ENCODE measurements around the gene DEPDC5. TPM values are rescaled to one million over a fixed set of nuclear protein-coding genes. Genes with fewer than 3 reads are reported as not detected.

The DEPDC5 gene
- total RNA-seq, 4 donors from 2014 or later = 11.7 to 15.4 (median 13.3) TPM

DNA sequence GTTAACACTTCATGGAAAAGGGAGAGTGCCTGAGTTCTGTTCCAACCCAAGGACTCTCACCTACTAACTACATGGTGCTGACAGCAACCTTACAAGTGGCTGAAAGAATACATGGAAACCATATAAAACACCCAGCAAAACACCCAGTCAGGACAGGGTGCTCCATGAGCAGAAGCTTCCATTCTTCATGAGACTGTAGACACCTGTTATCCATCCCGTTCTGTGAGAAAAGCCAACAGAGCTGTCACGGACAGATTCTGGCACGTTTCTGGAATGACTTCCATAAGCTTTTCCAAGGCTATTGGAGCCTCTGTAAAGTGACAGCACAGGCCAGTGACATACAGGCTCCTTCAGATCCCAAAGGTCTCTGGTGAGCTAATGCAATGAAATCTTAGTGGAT, 27.1 kb upstream of the DEPDC5 start:
- TF ChIP-seq POLR2A (IDR thresholded peaks at IDR 0.05) = no peak
- TF ChIP-seq, protein P1, sequence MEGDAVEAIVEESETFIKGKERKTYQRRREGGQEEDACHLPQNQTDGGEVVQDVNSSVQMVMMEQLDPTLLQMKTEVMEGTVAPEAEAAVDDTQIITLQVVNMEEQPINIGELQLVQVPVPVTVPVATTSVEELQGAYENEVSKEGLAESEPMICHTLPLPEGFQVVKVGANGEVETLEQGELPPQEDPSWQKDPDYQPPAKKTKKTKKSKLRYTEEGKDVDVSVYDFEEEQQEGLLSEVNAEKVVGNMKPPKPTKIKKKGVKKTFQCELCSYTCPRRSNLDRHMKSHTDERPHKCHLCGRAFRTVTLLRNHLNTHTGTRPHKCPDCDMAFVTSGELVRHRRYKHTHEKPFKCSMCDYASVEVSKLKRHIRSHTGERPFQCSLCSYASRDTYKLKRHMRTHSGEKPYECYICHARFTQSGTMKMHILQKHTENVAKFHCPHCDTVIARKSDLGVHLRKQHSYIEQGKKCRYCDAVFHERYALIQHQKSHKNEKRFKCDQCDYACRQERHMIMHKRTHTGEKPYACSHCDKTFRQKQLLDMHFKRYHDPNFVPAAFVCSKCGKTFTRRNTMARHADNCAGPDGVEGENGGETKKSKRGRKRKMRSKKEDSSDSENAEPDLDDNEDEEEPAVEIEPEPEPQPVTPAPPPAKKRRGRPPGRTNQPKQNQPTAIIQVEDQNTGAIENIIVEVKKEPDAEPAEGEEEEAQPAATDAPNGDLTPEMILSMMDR (IDR thresholded peaks at IDR 0.05) = no peak
- whole genome bisulfite sequencing, 2 donors = 61 to 85% methylated on average over 3 of the region's 3 CpGs
- DNase-seq (ENCODE audit: low spot score in 2 of 2) = no peak
- H3K4me3 ChIP-seq (ENCODE audit: low read depth, poor library complexity, severe bottlenecking) = no peak overlapping the region
- intact Hi-C loops (cut with DNase I; ENCODE audit: low total_unique reads) = no loop called here

DNA sequence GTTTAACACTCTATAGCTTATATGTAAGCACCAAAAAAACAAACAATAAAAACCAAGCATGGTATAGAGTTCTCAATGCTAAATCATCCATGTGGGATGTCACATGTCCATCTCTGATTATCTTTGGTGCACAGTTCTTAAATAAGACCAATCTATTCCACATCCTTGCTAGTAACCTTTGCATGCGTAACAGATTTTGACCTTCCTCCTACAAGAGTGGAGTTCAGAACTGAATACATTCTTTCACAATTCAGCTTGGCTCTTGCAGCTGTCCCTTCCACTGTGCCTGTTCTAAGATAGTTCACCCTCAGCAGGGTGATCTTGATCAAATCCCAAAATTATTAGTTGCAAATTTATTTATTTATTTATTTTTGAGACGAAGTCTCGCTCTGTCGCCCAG, 25.0 kb upstream of the DEPDC5 start:
- no peak for DNase-seq (ENCODE audit: low spot score in 2 of 2)
- 96 to 97% methylated on average over 4 of the region's 4 CpGs for WGBS, 2 donors
- TF ChIP-seq, protein P1 (IDR thresholded peaks at IDR 0.05) = no peak
- TF ChIP-seq POLR2A (IDR thresholded peaks at IDR 0.05) = no peak
- intact Hi-C loops (cut with DNase I; ENCODE audit: low total_unique reads) = no loop called here
- no peak overlapping the region for H3K4me3 ChIP-seq (ENCODE audit: low read depth, poor library complexity, severe bottlenecking)

DNA sequence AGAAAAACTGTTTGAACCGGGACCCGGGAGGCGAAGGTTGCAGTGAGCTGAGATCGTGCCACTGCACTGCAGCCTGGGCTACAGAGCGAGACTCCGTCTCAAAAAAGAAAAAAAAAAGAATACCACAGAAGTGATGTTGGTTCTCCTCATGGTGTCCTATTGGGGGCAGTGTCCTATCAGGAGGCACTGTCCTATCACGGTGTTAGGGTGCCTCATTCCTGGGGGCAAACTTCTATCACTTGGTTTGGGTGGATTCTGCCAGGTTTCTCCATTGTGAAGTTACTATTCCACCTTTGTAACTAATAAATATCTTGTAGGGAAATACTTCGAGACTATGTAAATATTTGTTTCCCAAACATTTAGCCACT, 23.5 kb upstream of the DEPDC5 start:
- intact Hi-C loops (cut with DNase I; ENCODE audit: low total_unique reads) = no loop called here
- no peak overlapping the region for H3K4me3 ChIP-seq (ENCODE audit: low read depth, poor library complexity, severe bottlenecking)
- DNase-seq (ENCODE audit: low spot score in 2 of 2) = no peak
- WGBS, 2 donors = 84 to 90% methylated on average over 8 of the region's 8 CpGs
- TF ChIP-seq POLR2A (IDR thresholded peaks at IDR 0.05) = no peak
- TF ChIP-seq, protein P1 (IDR thresholded peaks at IDR 0.05) = no peak

DNA sequence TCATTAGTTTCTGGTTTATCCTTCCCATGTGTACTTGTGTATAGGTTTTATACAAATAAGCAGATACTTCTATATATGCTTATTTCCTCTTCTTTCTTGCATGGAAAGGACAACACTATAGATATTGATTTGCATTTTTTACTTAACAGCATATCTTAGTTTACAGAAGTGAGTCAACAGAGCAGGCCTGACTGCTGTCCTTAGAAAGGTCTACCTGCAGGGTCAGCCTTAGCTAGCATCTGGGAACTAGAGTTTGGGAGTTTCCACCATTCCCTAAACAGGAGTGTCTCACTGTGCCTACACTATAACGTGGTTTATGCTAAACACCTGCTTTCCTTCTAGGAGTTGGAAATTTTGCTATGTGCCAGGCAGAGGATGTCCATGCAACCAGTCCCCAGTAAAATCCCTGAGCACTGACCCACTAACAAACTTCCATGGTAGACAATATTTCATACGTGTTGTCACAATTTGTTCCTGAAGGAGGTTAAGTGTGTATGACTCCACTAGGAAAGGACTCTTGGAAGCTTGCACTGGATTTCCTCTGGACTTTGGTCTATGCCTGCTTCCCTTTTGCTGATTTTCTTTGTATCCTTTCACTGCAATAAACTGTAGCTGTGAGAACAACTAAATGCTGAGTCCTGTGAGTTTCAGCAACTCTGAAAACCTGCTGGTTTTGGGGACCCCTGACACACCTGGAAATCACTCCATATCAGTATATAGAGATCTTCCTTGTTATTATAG, 21.6 kb upstream of the DEPDC5 start:
- H3K4me3 ChIP-seq (ENCODE audit: low read depth, poor library complexity, severe bottlenecking) = no peak overlapping the region
- TF ChIP-seq, protein P1 (IDR thresholded peaks at IDR 0.05) = no peak
- no peak for TF ChIP-seq POLR2A (IDR thresholded peaks at IDR 0.05)
- WGBS, 2 donors = 68 to 81% methylated on average over 2 of the region's 2 CpGs
- DNase-seq (ENCODE audit: low spot score in 2 of 2) = no peak
- intact Hi-C loops (cut with DNase I; ENCODE audit: low total_unique reads) = no loop called here

DNA sequence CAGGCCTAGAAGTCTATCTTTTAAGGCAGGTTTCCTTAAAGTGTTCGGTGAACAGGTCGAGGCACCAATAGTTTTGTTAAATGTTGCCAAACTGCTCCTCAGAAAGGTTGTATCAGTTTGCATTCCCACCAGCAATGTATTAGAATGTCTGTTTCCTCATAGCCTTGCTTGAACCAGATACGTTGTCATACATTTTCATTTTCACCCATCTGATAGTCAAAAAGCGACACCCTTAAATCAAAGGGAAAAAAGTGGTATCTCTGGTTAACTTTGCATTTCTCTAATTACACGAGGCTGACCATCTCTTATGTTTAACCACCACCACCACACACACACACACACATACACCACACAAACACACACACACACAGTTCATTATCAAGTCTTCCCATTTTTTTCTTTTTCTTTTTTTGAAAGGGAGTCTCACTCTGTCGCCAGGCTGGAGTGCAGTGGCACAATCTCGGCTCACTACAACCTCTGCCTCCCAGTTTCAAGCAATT, 20.2 kb upstream of the DEPDC5 start:
- TF ChIP-seq POLR2A (IDR thresholded peaks at IDR 0.05) = no peak
- TF ChIP-seq, protein P1 (IDR thresholded peaks at IDR 0.05) = no peak
- 88 to 89% methylated on average over 7 of the region's 7 CpGs for WGBS, 2 donors
- H3K4me3 ChIP-seq (ENCODE audit: low read depth, poor library complexity, severe bottlenecking) = no peak overlapping the region
- intact Hi-C loops (cut with DNase I; ENCODE audit: low total_unique reads) = no loop called here
- no peak for DNase-seq (ENCODE audit: low spot score in 2 of 2)

DNA sequence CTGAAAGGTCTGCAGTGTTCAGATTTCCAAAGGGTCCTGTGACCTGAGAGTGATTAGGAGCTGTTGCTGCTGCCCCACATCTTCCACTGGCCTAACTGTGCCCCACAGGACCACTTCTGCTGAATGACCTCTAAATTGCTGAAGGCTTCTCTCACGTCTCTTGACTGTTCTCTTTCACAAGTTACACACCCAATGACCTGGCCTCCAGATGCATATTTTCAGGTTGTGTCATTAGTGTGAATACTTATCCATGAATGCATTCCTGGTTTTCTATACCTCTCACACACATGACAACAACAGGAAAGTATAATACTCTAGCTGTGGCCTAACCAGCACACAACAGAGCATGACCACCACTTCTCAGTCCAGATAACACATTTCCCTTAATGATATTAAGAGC, 19.3 kb upstream of the DEPDC5 start:
- no peak for DNase-seq (ENCODE audit: low spot score in 2 of 2)
- intact Hi-C loops (cut with DNase I; ENCODE audit: low total_unique reads) = no loop called here
- TF ChIP-seq, protein P1 (IDR thresholded peaks at IDR 0.05) = no peak
- TF ChIP-seq POLR2A (IDR thresholded peaks at IDR 0.05) = no peak
- H3K4me3 ChIP-seq (ENCODE audit: low read depth, poor library complexity, severe bottlenecking) = no peak overlapping the region
- 56 to 94% methylated on average over 1 of the region's 1 CpG for WGBS, 2 donors
